Measurements from ENCODE around the gene KRTAP10-3.

Gene KRTAP10-3

GRCh38 chr21:44509539-44509938, 49.1 kb downstream of the KRTAP10-3 start:
- Histone ChIP-seq H3K4me3 (ENCODE audit: insufficient read depth, low read depth, low read length, poor library complexity, severe bottlenecking) (no peak overlapping the region), H3K4me1 (ENCODE audit: control insufficient read depth, insufficient read depth, low read length, poor library complexity, severe bottlenecking) (peaks cover 9% of the 10 kb centered on the region), H3K36me3 (ENCODE audit: control insufficient read depth, insufficient read depth, low read length) (no peaks in the 10 kb centered on the region), H3K9me3 (ENCODE audit: control insufficient read depth, low read length) (no peaks in the 10 kb centered on the region), H3K27me3 (replicated peaks; ENCODE audit: control insufficient read depth, insufficient read depth, low read length, poor library complexity, severe bottlenecking) (no peaks in the 10 kb centered on the region), H3K27ac (ENCODE audit: insufficient read depth, low read length, poor library complexity, severe bottlenecking) (no peak overlapping the region)
- DNase-seq, result no peak

GRCh38 chr21:44508711-44509445, 49.7 kb downstream of the KRTAP10-3 start:
- Histone ChIP-seq H3K4me3 (ENCODE audit: insufficient read depth, low read depth, low read length, poor library complexity, severe bottlenecking) (no peak overlapping the region), H3K27ac (ENCODE audit: insufficient read depth, low read length, poor library complexity, severe bottlenecking) (no peak overlapping the region), H3K36me3 (ENCODE audit: control insufficient read depth, insufficient read depth, low read length) (no peaks in the 10 kb centered on the region), H3K27me3 (replicated peaks; ENCODE audit: control insufficient read depth, insufficient read depth, low read length, poor library complexity, severe bottlenecking) (no peaks in the 10 kb centered on the region), H3K4me1 (ENCODE audit: control insufficient read depth, insufficient read depth, low read length, poor library complexity, severe bottlenecking) (peaks cover 9% of the 10 kb centered on the region), H3K9me3 (ENCODE audit: control insufficient read depth, low read length) (no peaks in the 10 kb centered on the region)
- no peak for DNase-seq

- Histone ChIP-seq H3K27ac (ENCODE audit: insufficient read depth, low read length, poor library complexity, severe bottlenecking) (no peak overlapping the region), H3K9me3 (ENCODE audit: control insufficient read depth, low read length) (no peaks in the 10 kb centered on the region), H3K27me3 (replicated peaks; ENCODE audit: control insufficient read depth, insufficient read depth, low read length, poor library complexity, severe bottlenecking) (no peaks in the 10 kb centered on the region), H3K4me3 (ENCODE audit: insufficient read depth, low read depth, low read length, poor library complexity, severe bottlenecking) (no peak overlapping the region), H3K4me1 (ENCODE audit: control insufficient read depth, insufficient read depth, low read length, poor library complexity, severe bottlenecking) (peaks cover 9% of the 10 kb centered on the region), H3K36me3 (ENCODE audit: control insufficient read depth, insufficient read depth, low read length) (no peaks in the 10 kb centered on the region)
- no peak for DNase-seq
Observed at GRCh38 chr21:44508426-44508710, 50.2 kb downstream of the KRTAP10-3 start.
